Stimulated activated CD4-positive, alpha-beta T cell treated with anti-CD3 and anti-CD28 coated beads, Interleukin-12 subunit alpha, Interleukin-12 subunit beta, amount 100 ng/mL, for 48 hours (primary cell): ENCODE measurements around the gene REPS2.
"Not testable (repeated sequence)": the region's sequence is repeated elsewhere in the genome, so short reads cannot be mapped to it uniquely, and the experiment has no call there.

Experiments
- DNase-seq, 3 donors: peaks; one replicate each; pipeline ENCODE4 v3.0.0-alpha.2; 2020; ENCODE audit warnings: low read depth in 2 of 3, low spot score in 1 of 3

Gene REPS2

GRCh38 chrX:16946361-16946964 lies at the start of gene REPS2:
Gene REPS2 (plus strand): TSS chrX:16946658. CDS start chrX:16946862, 204 bp downstream.
- DNase-seq: peak; percentile 39 to 62 (median 44)

DNA sequence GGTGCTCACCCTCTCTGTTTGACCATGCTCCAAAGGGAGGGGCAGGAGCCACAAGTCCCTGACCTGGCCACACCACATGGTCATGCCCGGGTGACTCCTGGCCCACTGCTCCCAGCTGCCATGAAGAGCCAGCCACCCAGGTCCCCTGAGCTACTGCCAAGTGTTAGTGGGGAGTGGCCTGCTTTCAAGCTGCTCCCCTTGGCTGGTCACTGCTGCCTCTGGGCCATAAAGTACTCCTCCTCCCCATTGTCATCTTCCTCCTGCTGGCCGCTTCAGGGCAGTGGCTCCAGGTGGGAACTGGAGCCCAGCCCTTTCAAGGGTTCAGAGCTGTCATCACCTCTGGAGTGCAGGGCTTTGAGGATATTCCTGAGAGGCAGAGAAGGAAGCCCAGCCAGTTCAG lies 49.0 kb upstream of the REPS2 start:
- DNase-seq: no peak

DNA sequence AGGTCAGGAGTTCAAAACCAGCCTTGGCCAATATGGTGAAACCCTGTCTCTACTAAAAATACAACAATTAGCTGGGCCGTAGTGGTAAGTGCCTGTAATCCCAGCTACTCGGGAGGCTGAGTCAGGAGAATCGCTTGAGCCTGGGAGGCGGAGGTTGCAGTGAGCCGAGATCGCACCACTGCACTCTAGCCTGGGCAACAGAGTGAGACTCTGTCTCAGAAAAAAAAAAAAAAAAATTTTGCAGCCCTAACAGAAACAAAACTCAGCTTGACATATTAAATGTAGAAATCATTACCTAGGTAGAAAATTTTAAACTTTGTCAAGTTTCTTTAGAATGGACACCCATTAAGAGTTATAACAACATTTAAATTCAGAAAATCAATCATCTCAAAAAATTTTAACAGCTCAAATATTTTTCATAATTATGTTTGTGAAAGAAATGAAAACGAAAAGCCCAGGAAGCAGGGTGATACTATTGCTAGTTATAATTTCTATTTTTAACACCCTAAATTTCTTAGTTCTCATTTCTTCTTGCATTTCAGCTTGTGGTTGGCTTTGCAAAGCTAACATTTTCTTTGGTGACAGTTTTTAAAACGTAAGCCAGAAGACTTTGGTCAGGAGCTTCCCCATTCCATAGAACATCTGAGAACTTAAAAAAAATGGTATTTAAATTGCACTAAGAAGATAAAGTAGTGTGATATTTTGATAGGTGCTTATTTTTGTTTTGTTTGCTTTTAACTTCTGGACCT lies 43.0 kb upstream of the REPS2 start:
- DNase-seq: no peak

DNA sequence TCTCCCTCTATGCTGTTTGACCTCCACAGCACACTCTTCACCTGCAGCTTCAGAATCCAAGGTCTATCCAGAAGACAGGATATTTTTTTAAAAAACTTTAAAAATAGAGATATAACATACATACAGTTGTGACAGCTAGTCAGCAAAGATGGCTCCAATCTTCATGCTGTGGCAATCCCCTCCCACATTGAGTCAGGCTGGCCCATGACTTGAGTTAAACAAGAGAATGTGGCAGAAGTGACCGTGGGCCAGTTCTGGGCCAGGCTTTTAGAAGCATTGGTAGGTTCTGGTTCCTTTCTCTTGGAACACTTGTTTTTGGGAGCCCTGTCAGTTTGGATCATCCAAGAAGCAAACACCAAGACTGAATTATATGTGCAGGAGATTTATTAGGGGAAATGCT lies 36.1 kb upstream of the REPS2 start:
- DNase-seq: no peak

- DNase-seq: no peak
Measured at GRCh38 chrX:16914058-16914457, 32.4 kb upstream of the REPS2 start.

- DNase-seq: no peak
Measured at GRCh38 chrX:16916561-16916960, 29.9 kb upstream of the REPS2 start.

GRCh38 chrX:16917120-16917519 lies 29.3 kb upstream of the REPS2 start:
- no peak for DNase-seq

GRCh38 chrX:16918979-16919378 lies 27.5 kb upstream of the REPS2 start:
- no peak for DNase-seq

GRCh38 chrX:16920075-16920474 lies 26.4 kb upstream of the REPS2 start:
- no peak for DNase-seq

DNA sequence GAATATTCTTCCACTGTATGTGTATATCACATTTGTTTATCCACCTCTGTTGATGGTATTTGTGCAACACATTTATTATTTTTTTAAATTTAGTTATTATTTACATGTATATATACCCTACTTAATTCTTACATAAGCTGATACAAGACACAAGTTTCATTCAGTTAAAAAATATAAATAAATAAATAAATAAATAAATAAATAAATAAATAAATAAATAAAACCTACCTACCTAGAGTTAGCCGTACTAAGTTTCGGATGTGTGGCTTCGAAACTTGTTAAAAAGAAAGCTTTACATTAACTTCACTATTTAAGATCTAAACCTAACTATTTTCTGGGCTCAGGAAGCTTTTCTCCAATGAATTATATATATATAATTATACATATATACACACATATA lies 23.3 kb upstream of the REPS2 start:
- DNase-seq: no peak

- no peak for DNase-seq
Measured at GRCh38 chrX:16924631-16925480, 21.6 kb upstream of the REPS2 start.

- DNase-seq: no peak
Measured at GRCh38 chrX:16930392-16930791, 16.1 kb upstream of the REPS2 start.

GRCh38 chrX:16931371-16931770 lies 15.1 kb upstream of the REPS2 start:
- no peak for DNase-seq

DNA sequence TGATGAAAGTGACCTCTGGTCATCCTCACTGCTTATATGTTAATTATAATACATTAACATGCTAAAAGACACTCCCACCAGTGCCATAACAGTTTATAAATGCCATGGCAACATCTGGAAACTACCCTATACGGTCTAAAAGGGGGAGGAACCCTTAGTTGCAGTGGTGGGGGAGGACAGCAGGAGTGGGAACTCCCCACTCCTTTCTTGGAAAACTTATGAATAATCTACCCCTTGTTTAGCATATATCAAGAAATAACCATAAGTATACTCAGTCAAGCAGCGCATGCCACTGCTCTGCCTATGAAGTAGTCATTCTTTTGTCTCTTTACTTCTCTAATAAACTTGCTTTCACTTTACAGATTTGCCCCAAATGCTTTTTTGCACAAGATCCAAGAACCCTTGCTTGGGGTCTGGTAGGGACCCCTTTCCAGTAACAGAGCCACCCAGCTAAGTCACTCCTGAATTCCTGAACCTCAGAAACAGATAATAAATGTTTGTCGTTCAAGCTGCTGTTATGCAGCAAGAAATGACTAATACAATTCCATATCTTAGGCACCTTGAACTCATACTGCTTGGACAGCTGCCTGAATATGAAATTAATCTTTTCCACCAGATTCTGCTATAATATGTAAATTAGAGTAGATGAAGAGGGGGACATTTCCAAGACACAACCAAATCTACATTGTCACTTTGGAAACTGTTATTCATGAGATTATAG lies 14.4 kb upstream of the REPS2 start:
- no peak for DNase-seq

DNA sequence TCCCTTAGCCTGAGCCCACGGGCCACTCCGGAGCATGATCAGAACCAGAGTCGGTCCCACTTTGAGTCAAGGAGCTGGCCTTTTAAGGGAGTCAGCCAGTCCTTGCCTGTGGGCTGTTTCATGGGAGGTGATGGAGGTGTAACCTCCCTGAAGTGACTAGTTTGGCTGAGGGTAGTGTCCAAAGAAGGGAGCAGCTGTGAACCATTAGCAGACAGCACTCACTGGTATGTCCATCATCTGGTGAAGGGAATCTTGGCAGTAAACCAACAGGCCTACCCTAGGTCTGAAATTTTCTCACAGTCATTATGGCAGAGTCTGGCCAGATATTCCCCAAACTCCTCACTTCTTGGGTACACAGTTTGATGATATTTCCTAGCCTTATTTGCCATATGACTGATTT lies 12.3 kb upstream of the REPS2 start:
- no peak for DNase-seq

DNA sequence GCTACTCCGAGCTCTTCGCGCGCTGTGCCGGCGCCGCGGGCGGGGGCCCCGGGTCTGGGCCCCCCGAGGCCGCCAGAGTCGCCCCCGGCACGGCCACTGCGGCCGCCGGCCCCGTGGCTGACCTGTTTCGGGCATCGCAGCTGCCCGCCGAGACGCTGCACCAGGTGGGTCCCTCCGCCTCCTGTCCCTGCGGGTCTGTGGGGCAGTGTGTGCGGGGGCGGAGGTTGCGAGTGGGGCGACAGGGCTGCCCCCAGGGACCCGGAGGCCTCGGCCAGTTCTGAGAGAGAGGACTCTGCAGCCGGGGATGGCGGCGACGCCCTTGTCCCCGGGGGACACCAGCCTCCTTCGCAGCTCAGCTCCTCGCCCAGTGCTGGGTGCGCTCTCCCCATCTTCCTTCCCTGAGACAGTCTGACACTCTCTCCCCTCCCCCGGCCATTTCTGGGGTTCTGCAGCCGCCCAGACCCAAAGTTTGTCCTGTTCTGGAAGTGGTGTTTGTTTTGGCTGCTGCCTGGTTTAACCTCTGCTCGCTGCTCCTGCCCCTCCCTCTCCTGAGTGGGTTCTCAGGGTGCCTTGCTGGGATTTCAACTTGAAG lies 609 bp downstream of the REPS2 start:
- no peak for DNase-seq

- DNase-seq: no peak
Measured at GRCh38 chrX:16950423-16950822, 4.0 kb downstream of the REPS2 start.

- DNase-seq: no peak
Measured at GRCh38 chrX:16953606-16954211, 7.3 kb downstream of the REPS2 start.

- no peak for DNase-seq
Measured at GRCh38 chrX:16957751-16958150, 11.3 kb downstream of the REPS2 start.

DNA sequence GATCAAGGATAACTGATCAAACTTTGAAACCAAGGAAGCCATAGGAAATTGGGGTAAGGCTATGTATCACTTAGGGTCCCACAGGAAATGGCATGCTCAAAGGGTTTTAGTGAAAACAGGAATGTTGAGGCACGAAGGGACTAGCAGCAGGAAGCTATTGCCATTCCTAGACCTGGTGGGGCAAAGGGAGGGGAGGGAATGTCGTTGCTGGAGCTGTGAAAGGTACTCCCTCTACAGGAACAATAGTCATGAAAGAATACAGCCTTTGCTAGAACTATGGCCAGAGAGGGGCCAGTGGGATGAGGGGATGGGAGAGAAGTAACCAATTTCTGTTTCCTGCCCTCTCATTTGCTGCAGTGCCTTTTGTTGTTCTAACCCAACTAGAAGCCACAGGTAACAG lies 11.9 kb downstream of the REPS2 start:
- DNase-seq: no peak

DNA sequence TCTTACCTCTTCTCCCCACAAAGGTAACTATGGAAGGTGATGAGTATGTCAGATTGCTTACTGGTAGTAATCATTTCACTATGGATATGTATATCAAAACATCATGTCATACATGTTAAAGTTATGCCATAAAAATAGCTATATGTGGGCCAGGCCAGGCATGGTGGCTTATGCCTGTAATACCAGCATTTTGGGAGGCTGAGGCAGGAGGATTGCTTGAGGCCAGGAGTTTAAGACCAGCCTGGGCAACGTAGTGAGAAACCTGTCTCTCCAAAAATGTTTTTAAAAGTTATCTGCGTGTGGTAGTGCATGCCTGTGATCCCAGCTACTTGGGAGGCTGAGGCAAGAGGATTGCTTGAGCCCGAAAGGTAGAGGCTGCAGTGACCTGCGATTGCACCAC lies 16.2 kb downstream of the REPS2 start:
- DNase-seq: not testable (repeated sequence)
